Hepatocyte (in vitro differentiated cells): ENCODE measurements around the gene FOXN3.

Experiments used
- CTCF ChIP-seq: fragments of 200-600 bp; sonication (generic); IDR thresholded peaks from 2 replicates; pipeline ENCODE4 v1.5.1; 2016; ENCODE audit warnings: antibody characterized with exemption, mild to moderate bottlenecking; ENCODE audit not compliant: poor library complexity
- EZH2 ChIP-seq: fragments of 200-600 bp; sonication (generic); IDR thresholded peaks from 2 replicates; pipeline ENCODE4 v1.6.1; 2016; ENCODE audit warnings: antibody characterized with exemption, mild to moderate bottlenecking, borderline replicate concordance
- EZH2phosphoT487 ChIP-seq: fragments of 200-600 bp; sonication (generic); IDR thresholded peaks from one replicate; pipeline ENCODE4 v1.6.1; 2018; ENCODE audit warnings: antibody characterized with exemption, mild to moderate bottlenecking, low read depth, moderate library complexity; ENCODE audit not compliant: unreplicated experiment, severe bottlenecking

GRCh38 chr14:89249065-89249695 lies 167.9 kb downstream of the FOXN3 start:
- no peak for TF ChIP-seq EZH2
- TF ChIP-seq CTCF = no peak
- no peak for TF ChIP-seq EZH2phosphoT487
